HG03064 (cell line): ENCODE measurements around the gene MELTF.
"Not testable (repeated sequence)": the region's sequence is repeated elsewhere in the genome, so short reads cannot be mapped to it uniquely, and the experiment has no call there.

Experiments
- ATAC-seq: cut with Tn5 transposase; IDR thresholded peaks from one replicate; pipeline ENCODE4 v1.9.1; 2021; ENCODE audit warnings: low read depth; ENCODE audit not compliant: unreplicated experiment

MELTF gene

DNA sequence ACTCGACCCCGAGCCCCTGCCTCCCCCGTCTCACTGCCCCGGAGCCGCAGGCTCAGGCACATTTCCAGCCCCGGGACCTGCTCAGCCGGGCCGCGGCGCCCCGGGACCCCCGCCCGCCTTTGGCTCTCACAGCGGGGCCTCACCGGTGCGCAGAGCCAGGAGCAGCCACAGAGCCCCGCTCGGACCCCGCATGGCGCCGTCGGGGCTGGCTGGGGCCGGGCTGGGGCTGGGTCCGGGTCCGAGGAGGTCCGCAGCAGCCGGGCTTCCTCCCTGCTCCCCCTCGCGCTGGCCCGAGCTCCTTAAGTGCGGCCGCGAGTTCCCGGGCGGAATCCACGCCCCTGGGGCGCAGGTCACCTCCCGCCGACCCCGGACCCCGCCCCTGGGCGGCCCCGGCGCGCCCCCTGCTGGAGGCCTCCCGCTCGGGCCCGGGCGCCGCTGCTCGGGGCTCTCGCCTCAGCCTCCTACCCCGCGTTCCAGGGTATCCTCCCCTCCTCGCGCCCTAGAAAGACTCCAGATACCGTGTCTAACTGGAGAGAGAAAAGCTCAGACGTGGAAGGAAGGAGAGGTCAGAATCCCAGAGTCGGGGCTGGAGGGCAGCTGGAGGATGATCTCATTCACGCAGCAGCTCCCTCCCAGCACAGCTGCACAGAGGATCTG is at the start of gene MELTF:
Gene MELTF, minus strand, starts transcription at position 307 of the 657 bp plus-strand sequence. Its CDS starts 115 bp downstream, at position 192.
- ATAC-seq = peak; percentile 67

- no peak for ATAC-seq
Measured at GRCh38 chr3:197076415-197076814, 46.8 kb upstream of the MELTF start.

DNA sequence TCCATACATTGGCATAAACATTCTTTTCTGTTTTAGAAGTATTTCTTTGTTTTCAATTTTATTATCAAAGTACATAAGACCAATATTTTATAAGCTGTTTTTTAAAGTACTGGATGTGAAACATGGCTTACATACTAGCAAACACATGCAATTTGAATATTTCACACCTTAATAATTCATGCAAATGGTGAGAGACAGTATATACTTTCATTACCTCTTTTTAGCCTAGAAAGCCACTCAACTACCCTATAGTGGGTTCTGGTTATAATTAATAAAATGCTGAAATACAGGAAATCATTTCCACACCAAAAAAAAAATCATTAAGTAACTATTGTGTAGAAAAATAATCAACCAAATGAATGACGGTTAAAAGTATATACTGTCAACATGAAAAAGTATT is 38.5 kb upstream of the MELTF start:
- no peak for ATAC-seq

- ATAC-seq = no peak
Measured at GRCh38 chr3:197064771-197065170, 35.2 kb upstream of the MELTF start.

DNA sequence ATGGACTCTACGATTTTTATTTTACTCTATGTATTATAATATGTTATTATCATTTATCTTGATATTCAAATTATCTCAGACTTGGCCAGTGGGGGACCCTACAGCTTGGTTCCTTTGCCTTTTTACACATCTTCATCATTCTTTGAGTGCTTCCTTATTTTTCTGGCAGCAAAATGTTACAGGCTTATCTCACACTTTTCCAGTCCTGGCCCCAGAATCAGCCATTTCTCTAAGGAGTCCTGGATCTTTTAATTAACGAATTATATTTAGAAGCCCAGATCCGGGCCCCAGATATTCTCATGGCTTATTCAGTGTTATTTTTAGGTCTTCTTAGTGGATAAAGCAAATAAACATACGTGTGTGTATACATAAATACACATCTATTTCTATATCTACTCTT is 32.8 kb upstream of the MELTF start:
- ATAC-seq = no peak

GRCh38 chr3:197051637-197052036 is 22.0 kb upstream of the MELTF start:
- ATAC-seq = not testable (repeated sequence)

DNA sequence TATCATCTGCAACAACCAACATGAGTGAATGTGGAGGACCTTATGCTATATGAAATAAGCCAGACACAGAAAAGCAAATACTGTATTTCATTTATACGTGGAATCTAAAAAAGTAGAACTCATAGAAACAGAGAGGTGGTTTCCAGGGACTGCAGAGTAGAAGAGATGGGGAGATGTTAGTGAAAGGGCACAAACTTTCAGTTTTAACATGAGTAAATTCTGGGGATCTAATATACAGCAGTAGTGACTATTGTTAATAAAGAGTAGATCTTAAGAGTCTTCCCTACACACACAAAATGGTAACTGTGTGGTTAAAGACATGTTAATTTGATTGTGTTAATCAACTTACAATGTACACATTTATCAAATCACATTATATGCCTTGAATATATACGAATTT is 20.9 kb upstream of the MELTF start:
- peak; percentile 55 for ATAC-seq

DNA sequence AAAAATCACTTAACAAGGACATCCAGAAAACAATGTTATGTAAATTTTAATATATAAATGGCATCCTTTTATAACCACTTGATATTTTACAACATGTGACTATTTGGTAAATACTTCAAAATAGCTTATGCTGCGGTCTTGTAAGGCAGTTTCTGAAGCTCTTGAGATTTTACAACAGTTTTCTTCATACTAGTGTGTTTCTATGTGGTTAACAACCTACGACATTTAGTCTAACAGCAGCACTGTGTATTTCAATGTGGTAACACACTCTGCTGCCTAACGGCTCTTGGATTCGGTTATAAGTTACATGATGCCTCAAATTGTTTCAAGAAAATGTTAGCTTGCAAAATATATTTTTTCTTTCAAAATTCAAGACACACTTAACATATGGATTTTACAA is 12.9 kb upstream of the MELTF start:
- no peak for ATAC-seq

- ATAC-seq = no peak
Measured at GRCh38 chr3:197041875-197042488, 12.4 kb upstream of the MELTF start.

GRCh38 chr3:197040658-197041057 is 11.0 kb upstream of the MELTF start:
- ATAC-seq = no peak

GRCh38 chr3:197038679-197039462 is 9.3 kb upstream of the MELTF start:
- ATAC-seq = no peak

GRCh38 chr3:197035577-197035976 is 6.0 kb upstream of the MELTF start:
- ATAC-seq = no peak

- ATAC-seq = not testable (repeated sequence)
Measured at GRCh38 chr3:197034778-197035177, 5.2 kb upstream of the MELTF start.

DNA sequence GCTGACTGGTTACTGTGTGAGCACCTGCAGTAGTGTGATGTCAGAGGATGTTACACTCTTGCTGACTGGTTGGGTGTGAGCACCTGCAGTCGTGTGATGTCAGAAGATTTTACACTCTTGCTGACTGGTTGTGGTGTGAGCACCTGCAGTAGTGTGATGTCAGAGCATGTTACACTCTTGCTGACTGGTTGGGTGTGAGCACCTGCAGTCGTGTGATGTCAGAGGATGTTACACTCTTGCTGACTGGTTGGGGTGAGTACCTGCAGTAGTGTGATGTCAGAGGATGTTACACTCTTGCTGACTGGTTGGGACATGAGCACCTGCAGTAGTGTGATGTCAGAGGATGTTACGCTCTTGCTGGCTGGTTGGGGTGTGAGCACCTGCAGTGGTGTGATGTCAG is 4.1 kb upstream of the MELTF start:
- not testable (repeated sequence) for ATAC-seq

DNA sequence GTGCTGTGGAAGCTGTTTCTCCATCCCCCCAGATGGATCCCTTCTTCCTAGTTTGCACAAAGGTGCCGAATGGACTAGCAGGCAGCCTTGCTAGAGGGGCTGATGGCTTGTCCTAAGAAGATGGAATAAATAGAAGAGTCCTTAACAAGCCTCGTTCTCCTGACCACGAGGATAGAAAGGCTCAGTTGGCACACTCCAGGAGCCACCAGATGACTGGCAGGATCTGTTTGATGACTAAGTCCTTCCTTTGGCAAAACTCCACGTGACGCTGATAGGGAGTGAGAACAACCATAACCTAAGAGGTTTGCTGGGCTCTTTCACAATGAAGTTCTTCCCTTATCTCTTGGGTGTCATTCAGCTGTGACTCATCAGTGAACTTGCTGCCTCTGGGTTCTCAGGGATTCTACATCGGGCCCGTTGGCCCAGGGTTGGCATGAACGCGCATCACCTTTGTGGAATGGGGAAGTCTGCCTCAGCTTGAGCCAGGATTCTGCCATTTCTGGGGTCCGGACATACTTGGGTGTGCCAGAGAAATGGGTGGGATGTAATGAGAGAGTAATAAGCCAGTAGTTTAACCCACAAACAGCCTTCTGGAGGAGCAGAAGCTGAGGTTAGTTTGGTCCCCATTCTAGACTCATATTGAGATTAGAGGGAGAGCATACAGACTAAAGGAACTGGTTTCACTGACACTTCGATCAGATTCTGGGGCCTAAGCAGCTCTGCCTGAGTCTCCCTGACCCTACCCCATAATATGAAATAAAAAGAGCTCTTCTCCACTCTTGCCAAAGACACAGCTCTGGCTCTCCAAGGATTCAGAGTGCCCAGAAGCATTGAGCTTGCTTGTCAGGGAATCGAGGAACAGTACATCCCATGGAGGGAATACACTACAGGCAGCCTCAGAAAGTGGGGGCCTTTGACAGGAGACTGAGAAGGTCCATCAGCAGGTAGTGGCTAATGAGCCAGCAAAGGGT is 2.0 kb upstream of the MELTF start:
- no peak for ATAC-seq

DNA sequence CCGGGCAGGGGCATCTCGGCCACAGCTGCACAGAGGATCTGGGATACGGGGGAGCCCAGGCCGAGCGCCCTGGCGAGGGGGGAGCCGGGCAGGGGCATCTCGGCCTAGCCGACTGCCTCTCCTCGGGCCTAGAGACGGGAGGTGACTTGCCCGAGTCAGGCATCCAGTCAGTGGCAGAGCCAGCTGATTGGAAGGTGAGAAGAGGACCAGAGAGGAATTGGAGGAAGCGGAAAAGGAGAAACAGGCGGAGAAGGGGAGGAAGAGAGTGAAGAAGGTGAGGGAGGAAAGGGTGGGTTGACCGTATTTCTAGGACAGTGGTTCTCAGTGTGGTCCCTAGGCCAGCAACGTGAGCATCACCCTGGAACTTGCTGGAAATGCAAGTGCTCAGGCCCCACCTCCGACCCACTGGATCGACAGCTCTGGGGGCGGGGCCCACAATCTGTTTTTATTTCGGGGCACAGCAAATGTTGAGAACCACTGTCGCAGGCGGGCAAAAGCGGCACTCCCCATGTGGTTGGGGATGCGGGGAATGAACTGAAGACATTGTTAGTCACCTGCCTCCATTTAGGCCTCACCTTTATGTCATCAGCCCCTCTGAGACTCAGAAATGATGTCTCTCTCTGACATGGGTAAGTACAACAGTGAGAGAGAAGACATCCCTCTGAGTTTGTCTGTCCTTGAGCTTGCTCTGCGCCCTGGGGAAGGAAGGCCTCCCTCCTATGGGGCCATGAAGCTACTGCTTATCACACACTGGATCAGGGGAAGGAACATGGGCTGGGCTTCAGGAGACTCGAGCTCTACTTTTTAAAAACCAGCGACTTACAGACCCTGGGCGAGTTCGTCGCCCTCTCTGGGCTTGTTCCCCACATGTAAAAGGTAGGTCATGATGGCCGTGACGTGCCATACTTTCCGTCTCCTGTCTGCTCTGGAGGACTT is 1.0 kb upstream of the MELTF start:
- ATAC-seq = no peak

GRCh38 chr3:197028728-197029510 is 698 bp downstream of the MELTF start:
- ATAC-seq = peak; percentile 41

- no peak for ATAC-seq
Measured at GRCh38 chr3:197027896-197028727, 1.5 kb downstream of the MELTF start.
